ENCODE data around the gene CD302. TPM values are rescaled to one million over a fixed set of nuclear protein-coding genes. Genes with fewer than 3 reads are reported as not detected.

CD302 gene
- total and polyA plus RNA-seq, 2 of the 8 experiments (the other 6 are each of a cell fraction or from before 2014, with no cell fraction given) = 0.76 to 0.79 TPM

DNA sequence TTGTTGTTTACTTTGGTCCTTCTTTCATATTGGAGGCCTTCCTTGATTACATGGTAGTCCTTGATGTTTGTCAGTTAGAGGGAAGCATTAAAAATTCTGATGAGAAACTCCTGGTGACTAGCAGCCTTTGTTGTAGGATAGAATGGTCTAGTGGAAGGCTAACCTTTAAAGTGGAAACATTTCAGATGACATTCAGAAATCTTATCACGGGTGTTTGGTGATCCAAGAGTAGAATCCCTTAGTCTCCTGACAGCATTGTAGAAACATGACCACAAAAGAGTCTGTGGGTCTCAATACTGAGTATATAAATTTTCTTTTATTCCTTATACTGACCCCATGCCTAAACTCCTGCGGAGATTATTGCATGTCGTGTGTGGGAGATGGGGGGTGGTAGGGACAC lies 72.3 kb downstream of the CD302 start:
- Histone ChIP-seq H2BK12ac (ENCODE audit: low read depth, low read length) (no peak overlapping the region), H3K9me3 (ENCODE audit: insufficient read depth in 2 of 2, low read depth in 1 of 2, low read length in 1 of 2) (no peaks in the 10 kb centered on the region; a peak in 2 of 4 replicates), H3K79me2 (ENCODE audit: control insufficient read depth in 1 of 2, insufficient read depth in 2 of 2, low read length in 2 of 2) (peaks cover 41 to 100% of the 10 kb centered on the region in 2 experiments), H3K27ac (ENCODE audit: low read depth, low read length) (no peak overlapping the region), H4K20me1 (replicated peaks in 1 of 2; ENCODE audit: control insufficient read depth in 1 of 2, insufficient read depth in 2 of 2, low read length in 2 of 2) (peaks cover 12 to 18% of the 10 kb centered on the region in 2 experiments), H2AFZ (ENCODE audit: low read length) (no peak overlapping the region), H3K4me3 (ENCODE audit: extremely low read depth in 1 of 4, insufficient read depth in 2 of 4, low read depth in 3 of 4, low read length in 4 of 4) (no peak overlapping the region), H4K5ac (ENCODE audit: insufficient read length, low read depth, low read length) (no peak overlapping the region), H4K8ac (ENCODE audit: extremely low read depth, insufficient read depth, low read length) (no peak overlapping the region), H3K36me3 (ENCODE audit: control insufficient read depth in 2 of 4, insufficient read depth in 4 of 4, low read length in 3 of 4) (peaks cover 0 to 45% (median 17%) of the 10 kb centered on the region in 4 experiments; a peak in 6 of 8 replicates), H3K23me2 (ENCODE audit: low read depth, low read length) (no peaks in the 10 kb centered on the region), H3K18ac (ENCODE audit: extremely low read depth, low read length) (no peak overlapping the region), H2BK15ac (ENCODE audit: low read length) (no peak overlapping the region), H3K79me1 (ENCODE audit: low read depth, low read length) (peaks cover 3% of the 10 kb centered on the region; the same call in 1 of the 2 replicates), H2BK120ac (replicated peaks; ENCODE audit: low read depth, low read length) (no peak overlapping the region), H2BK20ac (ENCODE audit: low read length) (no peak overlapping the region), H3K4me1 (replicated peaks in 1 of 4; ENCODE audit: control insufficient read depth in 3 of 4, insufficient read depth in 4 of 4, low read length in 3 of 4) (no peaks in the 10 kb centered on the region), H4K91ac (replicated peaks; ENCODE audit: insufficient read length, low read length) (no peak overlapping the region), H2BK5ac (ENCODE audit: low read depth, low read length) (no peak overlapping the region), H3K4ac (replicated peaks; ENCODE audit: insufficient read length, low read depth, low read length) (no peak overlapping the region), H3K23ac (ENCODE audit: insufficient read length) (no peak overlapping the region), H3K56ac (replicated peaks; ENCODE audit: insufficient read length, low read depth, low read length) (no peak overlapping the region), H3K4me2 (ENCODE audit: insufficient read depth in 1 of 2, low read depth in 2 of 2, low read length in 2 of 2) (no peak overlapping the region), H3K27me3 (replicated peaks in 1 of 4; ENCODE audit: control insufficient read depth in 3 of 4, extremely low read depth in 1 of 4, insufficient read depth in 3 of 4, low read length in 3 of 4) (no peaks in the 10 kb centered on the region), H2AK5ac (ENCODE audit: low read depth, low read length) (no peak overlapping the region), H3K14ac (ENCODE audit: insufficient read length) (no peak overlapping the region), H3K9ac (replicated peaks in 1 of 4; ENCODE audit: extremely low read depth in 1 of 4, low read depth in 3 of 4, low read length in 3 of 4) (no peak overlapping the region)
- 95% methylated on average over 3 of the region's 3 CpGs; no CpG with 5 or more reads in 1 of the 2 experiments for WGBS, 2 experiments (ENCODE audit: extremely low coverage in 1 of 2, insufficient coverage in 1 of 2, insufficient read length in 1 of 2, insufficient replicate concordance in 2 of 2, low coverage in 1 of 2, low lambda C conversion rate in 2 of 2, missing lambda C conversion rate in 1 of 2)
- CTCF ChIA-PET (ENCODE audit: partially characterized antibody) = no interaction called here
- POLR2A ChIA-PET (ENCODE audit: partially characterized antibody) = interaction anchor here (0.8 to 0.9 kb wide), 2 partner anchors 9 to 11 kb away, joined by 3 to 4 read pairs; no protein-coding TSS in a partner anchor
- FAIRE-seq (no peak), DNase-seq (ENCODE audit: low read depth in 1 of 2, low spot score in 2 of 2) (no peak)
- TF ChIP-seq NANOG (IDR thresholded peaks at IDR 0.05; ENCODE audit: insufficient read depth, low read depth, low read length, poor library complexity, severe bottlenecking) = no peak
- TF ChIP-seq CHD1 (IDR thresholded peaks at IDR 0.05; ENCODE audit: low read depth, low read length) = no peak
- no peak for TF ChIP-seq SAP30 (IDR thresholded peaks at IDR 0.05; ENCODE audit: insufficient read depth, insufficient replicate concordance, low read length)
- TF ChIP-seq CREB1 (IDR thresholded peaks at IDR 0.05) = no peak
- TF ChIP-seq, protein P1, sequence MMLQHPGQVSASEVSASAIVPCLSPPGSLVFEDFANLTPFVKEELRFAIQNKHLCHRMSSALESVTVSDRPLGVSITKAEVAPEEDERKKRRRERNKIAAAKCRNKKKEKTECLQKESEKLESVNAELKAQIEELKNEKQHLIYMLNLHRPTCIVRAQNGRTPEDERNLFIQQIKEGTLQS (IDR thresholded peaks at IDR 0.05; ENCODE audit: insufficient read depth, low read depth, low read length) = no peak
- TF ChIP-seq NRF1 (IDR thresholded peaks at IDR 0.05; ENCODE audit: low read depth, low read length) = no peak
- no peak for TF ChIP-seq SIN3A (conservative IDR thresholded peaks at IDR 0.05 in 1 of 2, IDR thresholded peaks at IDR 0.05 in 1 of 2; ENCODE audit: low read depth in 1 of 2, low read length in 2 of 2)
- no peak for TF ChIP-seq POLR2A (IDR thresholded peaks at IDR 0.05; ENCODE audit: control extremely low read depth in 1 of 2, low read depth in 2 of 2, low read length in 2 of 2)
- TF ChIP-seq ASH2L (IDR thresholded peaks at IDR 0.05; ENCODE audit: low read length) = no peak
- no peak for TF ChIP-seq SUZ12 (IDR thresholded peaks at IDR 0.05; ENCODE audit: low read length)
- TF ChIP-seq FOSL1 (IDR thresholded peaks at IDR 0.05; ENCODE audit: insufficient read depth, low read depth, low read length) = no peak
- TF ChIP-seq YY1 (IDR thresholded peaks at IDR 0.05; ENCODE audit: low read depth, low read length) = no peak
- no peak for TF ChIP-seq BACH1 (IDR thresholded peaks at IDR 0.05; ENCODE audit: low read length)
- TF ChIP-seq RFX5 (IDR thresholded peaks at IDR 0.05; ENCODE audit: borderline replicate concordance, low read depth, low read length) = no peak
- no peak for TF ChIP-seq SIX5 (IDR thresholded peaks at IDR 0.05; ENCODE audit: low read depth, low read length)
